NCI-H1436 treated with DMSO at 0.1 percent for 48 hours (cell line): ENCODE measurements around the gene PLTP.
"Not testable (repeated sequence)": the region's sequence is repeated elsewhere in the genome, so short reads cannot be mapped to it uniquely, and the experiment has no call there.

Experiments used
- DNase-seq: peaks from one replicate; lab custom pipeline; 2025; lab: John Stamatoyannopoulos, UW

Gene PLTP

DNA sequence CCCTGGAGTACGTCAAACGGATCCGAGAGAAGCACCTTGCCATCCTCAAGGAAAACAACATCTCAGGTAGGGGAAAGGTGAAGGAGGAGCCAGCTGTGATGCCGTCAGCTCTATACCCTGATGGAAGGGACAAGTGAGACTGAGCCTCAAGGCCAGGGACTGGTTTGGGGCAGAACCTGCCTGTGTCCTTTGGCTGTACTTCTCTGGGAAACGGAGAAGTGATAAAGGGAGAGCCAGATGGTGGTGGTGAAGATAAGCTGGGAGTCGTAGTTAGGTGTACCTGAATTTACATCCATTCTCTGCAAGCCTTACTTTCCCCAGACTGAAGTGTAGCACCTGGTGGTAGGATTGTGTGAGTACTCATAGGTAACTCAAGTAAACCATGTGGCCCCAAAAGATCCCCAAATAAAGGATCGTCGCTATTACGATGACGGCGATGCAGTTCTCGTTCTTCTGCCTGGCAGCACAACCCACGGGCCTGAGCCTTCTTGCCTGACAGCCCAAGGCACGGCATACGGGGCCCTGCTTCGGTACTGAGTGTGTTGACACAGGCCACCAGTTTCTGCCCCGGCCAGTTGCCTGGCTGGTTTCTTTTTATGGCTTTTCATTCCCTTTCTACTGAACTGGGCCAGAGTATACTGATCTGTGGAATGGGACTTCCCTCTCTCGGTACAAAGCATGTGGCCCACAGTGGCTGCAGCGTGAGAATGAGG, 33.2 kb upstream of the PLTP start:
- DNase-seq, result no peak

- DNase-seq, result no peak
Measured at GRCh38 chr20:45944151-45944964, 32.4 kb upstream of the PLTP start.

- no peak for DNase-seq
Measured at GRCh38 chr20:45943613-45944012, 31.7 kb upstream of the PLTP start.

DNA sequence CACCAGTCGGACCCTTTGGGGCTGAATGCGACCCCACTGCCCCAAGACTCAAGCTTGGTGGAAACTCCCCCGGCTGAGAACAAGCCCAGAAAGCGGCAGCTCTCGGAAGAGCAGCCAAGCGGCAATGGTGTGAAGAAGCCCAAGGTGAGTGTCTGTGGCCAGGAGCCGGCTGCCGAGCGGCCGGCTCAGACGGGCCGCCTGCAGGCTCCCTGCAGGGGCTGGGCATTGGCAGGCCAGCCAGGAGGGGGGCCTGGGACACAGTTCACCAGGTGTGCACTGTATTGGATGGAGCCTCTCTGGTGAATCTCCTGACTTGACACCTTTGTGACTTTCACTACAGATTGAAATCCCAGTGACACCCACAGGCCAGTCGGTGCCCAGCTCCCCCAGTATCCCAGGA, 28.5 kb upstream of the PLTP start:
- DNase-seq, result no peak

- no peak for DNase-seq
Measured at GRCh38 chr20:45940053-45940452, 28.1 kb upstream of the PLTP start.

DNA sequence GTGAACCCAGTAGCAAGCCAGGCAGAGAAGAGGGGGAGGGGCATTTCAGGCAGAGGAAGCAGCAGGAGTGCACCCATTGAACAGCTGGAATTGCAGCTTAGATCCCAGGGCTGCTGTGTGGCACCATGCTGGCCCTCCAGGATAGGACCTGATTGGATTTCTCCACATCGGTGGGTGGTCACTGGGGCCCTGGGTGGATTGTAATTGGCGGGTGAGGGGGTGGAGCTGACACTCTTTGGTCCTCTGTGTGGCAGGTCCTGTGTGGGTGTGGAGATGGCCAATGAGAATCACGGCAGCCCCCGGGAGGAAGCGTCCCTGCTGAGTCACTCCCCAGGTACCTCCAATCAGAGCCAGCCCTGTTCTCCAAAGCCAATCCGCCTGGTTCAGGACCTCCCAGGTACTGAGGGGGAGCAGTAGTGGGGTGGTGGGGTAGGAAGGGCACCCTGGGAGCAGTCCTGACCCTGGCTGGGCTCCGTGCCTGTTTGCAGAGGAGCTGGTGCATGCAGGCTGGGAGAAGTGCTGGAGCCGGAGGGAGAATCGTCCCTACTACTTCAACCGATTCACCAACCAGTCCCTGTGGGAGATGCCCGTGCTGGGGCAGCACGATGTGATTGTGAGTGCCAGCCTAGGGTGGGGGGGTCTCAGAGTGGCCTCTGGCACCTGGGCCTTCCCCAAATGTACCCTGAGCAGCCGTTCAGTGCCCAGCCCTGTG, 26.9 kb upstream of the PLTP start:
- no peak for DNase-seq

- no peak for DNase-seq
Measured at GRCh38 chr20:45937765-45938164, 25.8 kb upstream of the PLTP start.

GRCh38 chr20:45935416-45936046, 23.6 kb upstream of the PLTP start:
- no peak for DNase-seq

DNA sequence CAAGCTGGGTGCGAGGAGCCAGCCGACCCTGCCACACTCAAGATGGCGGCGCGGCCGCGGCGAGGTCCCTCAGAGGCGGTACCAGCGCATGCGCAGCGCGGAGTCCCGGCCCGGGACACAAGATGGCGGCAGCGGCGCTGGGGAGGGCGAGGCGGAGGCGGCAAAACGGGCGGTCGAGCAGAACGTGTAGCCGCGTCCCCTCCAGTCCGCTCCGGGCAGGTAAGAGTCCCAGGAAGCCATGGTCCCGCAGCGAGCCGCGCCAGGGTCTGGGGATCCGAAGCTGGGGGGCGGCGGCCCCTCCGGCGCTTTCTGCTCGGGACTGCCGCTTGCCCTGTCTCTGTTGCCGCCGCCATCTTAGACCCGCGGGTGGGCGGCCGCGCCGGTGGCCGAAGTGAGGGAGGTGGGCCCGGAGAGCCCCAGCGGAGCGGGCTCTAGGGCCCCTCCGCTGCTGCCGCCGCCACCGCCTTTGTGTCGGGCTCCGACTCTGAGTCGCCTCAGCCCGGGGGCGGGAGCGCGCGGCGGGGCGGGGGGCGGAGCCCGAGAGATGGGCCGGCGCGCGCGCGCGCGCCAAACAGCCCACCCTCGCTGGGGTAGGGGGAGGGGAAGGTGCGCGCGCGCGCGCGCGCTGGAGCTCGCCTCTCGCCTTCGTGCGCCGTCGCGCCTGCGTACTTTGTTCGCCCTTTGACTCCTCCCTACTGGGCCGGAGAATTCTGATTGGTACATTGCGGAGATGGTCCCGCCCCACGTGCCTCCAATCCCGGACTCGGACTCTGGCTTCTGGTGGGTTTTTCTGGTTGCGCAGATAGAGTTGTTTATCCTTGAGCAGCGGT, 22.8 kb upstream of the PLTP start, which contains the start of gene PCIF1:
PCIF1 (plus strand) TSS at position 98 of the 830 bp plus-strand sequence. CDS start 4,317 bp downstream, outside the sequence.
- DNase-seq, result peak; percentile 83

- no peak for DNase-seq
Measured at GRCh38 chr20:45934046-45934585, 22.2 kb upstream of the PLTP start.

GRCh38 chr20:45933266-45934045, 21.5 kb upstream of the PLTP start:
- peak; percentile 61 for DNase-seq

- DNase-seq, result not testable (repeated sequence)
Measured at GRCh38 chr20:45931680-45932079, 19.7 kb upstream of the PLTP start.

DNA sequence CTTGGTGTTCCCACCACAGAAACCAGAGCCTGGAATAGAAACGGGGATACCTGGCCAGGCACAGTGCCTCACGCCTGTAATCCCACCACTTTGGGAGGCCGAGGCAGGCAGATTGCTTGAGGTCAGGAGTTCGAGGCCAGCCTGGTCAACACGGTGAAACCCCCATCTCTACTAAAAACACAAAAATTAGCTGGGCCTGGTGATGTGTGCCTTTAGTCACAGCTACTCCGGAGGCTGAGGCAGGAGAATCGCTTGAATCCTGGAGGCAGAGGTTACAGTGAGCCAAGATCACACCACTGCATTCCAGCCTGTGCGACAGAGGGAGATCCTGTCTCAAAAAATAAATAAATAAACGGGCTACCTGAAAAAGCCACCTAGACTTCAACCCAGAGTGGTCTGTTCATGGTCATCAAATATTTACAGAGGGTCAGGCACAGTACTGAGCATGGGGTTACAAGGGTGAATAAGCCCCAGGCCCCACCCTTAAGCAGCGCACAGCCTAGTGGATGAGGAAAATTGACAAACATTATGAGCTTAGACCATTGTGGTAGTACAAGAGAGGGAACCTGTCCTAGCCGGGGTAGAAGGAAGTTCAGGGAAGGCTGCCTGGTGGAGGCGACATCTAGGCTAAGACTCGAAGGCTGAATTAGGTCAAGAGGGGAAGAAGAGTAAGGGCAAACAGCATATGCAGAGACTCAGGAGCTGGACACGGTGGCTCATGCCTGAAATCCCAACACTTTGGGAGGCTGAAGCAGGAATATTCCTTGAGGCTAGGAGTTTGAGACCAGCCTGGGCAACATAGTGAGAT, 15.3 kb upstream of the PLTP start:
- DNase-seq, result no peak

GRCh38 chr20:45926731-45927070, 14.7 kb upstream of the PLTP start:
- no peak for DNase-seq

- no peak for DNase-seq
Measured at GRCh38 chr20:45925821-45926506, 14.0 kb upstream of the PLTP start.

GRCh38 chr20:45924391-45925261, 12.7 kb upstream of the PLTP start:
- no peak for DNase-seq

GRCh38 chr20:45921337-45922189, 9.6 kb upstream of the PLTP start:
- DNase-seq, result no peak
